ENCODE measurements around the gene HLA-A.

DNA sequence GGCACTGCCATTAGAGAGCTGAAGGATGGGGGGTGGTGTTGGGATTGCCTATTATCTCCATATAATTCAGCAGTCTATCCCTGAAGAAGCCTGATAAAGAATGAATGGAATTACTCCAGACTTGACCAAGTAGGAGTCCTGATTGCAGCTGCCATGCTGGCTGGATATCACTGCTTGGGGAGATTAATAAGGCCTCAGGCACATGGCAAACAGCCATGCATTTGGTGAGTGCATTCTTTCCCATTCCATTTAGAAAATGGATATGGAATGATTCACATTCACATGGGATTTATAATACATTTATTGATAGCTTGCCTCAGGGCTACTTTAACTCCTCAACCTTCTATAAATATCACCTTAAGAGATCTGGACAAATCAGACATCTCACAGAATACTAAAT lies 49.6 kb upstream of the HLA-A start:
- TF ChIP-seq ZNF7 (CRISPR knock-in tag; IDR thresholded peaks at IDR 0.05) (no peak), POLR2AphosphoS5 (IDR thresholded peaks at IDR 0.05; ENCODE audit: low read depth, low read length) (no peak), ZSCAN20 (CRISPR knock-in tag; IDR thresholded peaks at IDR 0.05; ENCODE audit: borderline replicate concordance) (no peak), ZNF34 (CRISPR knock-in tag; IDR thresholded peaks at IDR 0.05; ENCODE audit: borderline replicate concordance) (no peak), MTA3 (CRISPR knock-in tag; IDR thresholded peaks at IDR 0.05) (no peak), ZNF329 (CRISPR knock-in tag; IDR thresholded peaks at IDR 0.05; ENCODE audit: low read depth) (no peak), ZNF260 (CRISPR knock-in tag; IDR thresholded peaks at IDR 0.05; ENCODE audit: borderline replicate concordance, low read depth) (no peak), GABPA (IDR thresholded peaks at IDR 0.05; ENCODE audit: low read depth, low read length) (no peak), GABPA (CRISPR knock-in tag; IDR thresholded peaks at IDR 0.05; ENCODE audit: low read depth) (no peak), MAZ (IDR thresholded peaks at IDR 0.05; ENCODE audit: borderline replicate concordance, low read depth, low read length) (no peak), MAZ (CRISPR knock-in tag; IDR thresholded peaks at IDR 0.05; ENCODE audit: low read depth) (no peak), KDM1A (CRISPR knock-in tag; IDR thresholded peaks at IDR 0.05) (no peak)
- TF ChIP-seq, protein P1, sequence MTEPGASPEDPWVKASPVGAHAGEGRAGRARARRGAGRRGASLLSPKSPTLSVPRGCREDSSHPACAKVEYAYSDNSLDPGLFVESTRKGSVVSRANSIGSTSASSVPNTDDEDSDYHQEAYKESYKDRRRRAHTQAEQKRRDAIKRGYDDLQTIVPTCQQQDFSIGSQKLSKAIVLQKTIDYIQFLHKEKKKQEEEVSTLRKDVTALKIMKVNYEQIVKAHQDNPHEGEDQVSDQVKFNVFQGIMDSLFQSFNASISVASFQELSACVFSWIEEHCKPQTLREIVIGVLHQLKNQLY (CRISPR knock-in tag; IDR thresholded peaks at IDR 0.05) = no peak

Measured in HepG2 (cell line).